ENCODE measurements around the gene COX4I1. TPM values are rescaled to one million over a fixed set of nuclear protein-coding genes. Genes with fewer than 3 reads are reported as not detected.

Gene COX4I1
- total RNA-seq, 1 experiment from 2014 or later: 506 TPM

DNA sequence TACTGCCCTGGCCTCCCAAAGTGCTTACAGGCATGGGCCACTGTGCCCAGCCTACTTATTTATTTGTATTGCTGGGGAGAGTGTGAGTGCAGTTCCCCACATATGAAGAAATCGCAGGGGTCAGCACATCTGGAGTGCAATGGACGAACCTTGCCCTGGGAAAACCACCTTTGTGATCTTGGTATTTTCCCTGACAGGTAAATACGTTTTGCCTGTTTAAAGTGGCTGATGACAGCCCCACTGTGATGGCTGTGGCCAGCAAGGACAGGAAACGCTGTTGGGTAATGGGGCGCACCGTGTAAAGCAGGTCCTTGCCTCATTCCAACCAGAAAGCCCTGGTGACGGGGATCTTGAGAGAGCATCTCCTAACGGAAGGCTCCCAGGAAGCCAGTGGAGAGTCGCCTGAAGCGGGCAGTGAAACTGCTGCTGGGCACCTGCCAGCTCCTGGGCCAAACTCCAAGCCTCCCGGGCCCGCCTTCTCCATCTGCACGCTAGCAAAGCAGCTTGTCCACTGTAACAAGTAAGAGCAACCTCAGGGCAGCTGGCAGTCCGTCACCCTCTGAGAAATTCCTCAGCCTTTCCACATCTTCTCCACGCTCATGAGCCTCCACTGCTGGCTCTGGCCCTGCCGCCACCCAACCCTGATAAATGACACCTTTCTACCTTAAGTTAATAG lies 17.7 kb upstream of the COX4I1 start:
- Mint-ChIP-seq H3K27ac (peak overlapping the region; percentile 6 to 22 (median 14); a peak in 3 of 7 replicates), H3K27me3 (ENCODE audit: low read depth) (no peaks in the 10 kb centered on the region), H3K36me3 (ENCODE audit: insufficient read depth in 1 of 3, low read depth in 3 of 3) (peaks cover 19 to 68% (median 59%) of the 10 kb centered on the region in 3 experiments; a peak in 6 of 7 replicates), H3K4me3 (no peak overlapping the region), H3K9me3 (no peaks in the 10 kb centered on the region), H3K4me1 (no peaks in the 10 kb centered on the region)
- WGBS (ENCODE audit: extremely low coverage, insufficient read length, low lambda C conversion rate): no CpG with 5 or more reads among the region's 16 CpGs
- H3K9ac ChIP-seq (ENCODE audit: extremely low read depth, insufficient read length, low read length): no peak overlapping the region
- no peaks in the 10 kb centered on the region; the same call in 1 of the 2 replicates for H3K79me2 ChIP-seq (ENCODE audit: insufficient read depth, low read length)
- no peak overlapping the region for H2AFZ ChIP-seq (ENCODE audit: low read length)
- H4K20me1 ChIP-seq (ENCODE audit: control insufficient read depth, insufficient read depth, insufficient read length): no peaks in the 10 kb centered on the region
- DNase-seq: no peak
- H3K14ac ChIP-seq (ENCODE audit: insufficient read depth, low read length): no peak overlapping the region
- no peak overlapping the region for H2BK5ac ChIP-seq (ENCODE audit: insufficient read length, low read length)
- no peak overlapping the region for H4K91ac ChIP-seq (ENCODE audit: insufficient read length, low read depth, low read length)
- no peak overlapping the region for H3K4ac ChIP-seq (ENCODE audit: low read depth, low read length)
- no peak overlapping the region for H3K23ac ChIP-seq (ENCODE audit: insufficient read length, low read depth, low read length)
- H3K79me1 ChIP-seq (ENCODE audit: insufficient read depth, low read depth, low read length, poor library complexity, severe bottlenecking): no peaks in the 10 kb centered on the region
- H4K8ac ChIP-seq (replicated peaks; ENCODE audit: insufficient read length, low read depth, low read length): no peak overlapping the region
- no peak overlapping the region for H2BK15ac ChIP-seq (ENCODE audit: low read depth, low read length)
- TF ChIP-seq, protein P1, sequence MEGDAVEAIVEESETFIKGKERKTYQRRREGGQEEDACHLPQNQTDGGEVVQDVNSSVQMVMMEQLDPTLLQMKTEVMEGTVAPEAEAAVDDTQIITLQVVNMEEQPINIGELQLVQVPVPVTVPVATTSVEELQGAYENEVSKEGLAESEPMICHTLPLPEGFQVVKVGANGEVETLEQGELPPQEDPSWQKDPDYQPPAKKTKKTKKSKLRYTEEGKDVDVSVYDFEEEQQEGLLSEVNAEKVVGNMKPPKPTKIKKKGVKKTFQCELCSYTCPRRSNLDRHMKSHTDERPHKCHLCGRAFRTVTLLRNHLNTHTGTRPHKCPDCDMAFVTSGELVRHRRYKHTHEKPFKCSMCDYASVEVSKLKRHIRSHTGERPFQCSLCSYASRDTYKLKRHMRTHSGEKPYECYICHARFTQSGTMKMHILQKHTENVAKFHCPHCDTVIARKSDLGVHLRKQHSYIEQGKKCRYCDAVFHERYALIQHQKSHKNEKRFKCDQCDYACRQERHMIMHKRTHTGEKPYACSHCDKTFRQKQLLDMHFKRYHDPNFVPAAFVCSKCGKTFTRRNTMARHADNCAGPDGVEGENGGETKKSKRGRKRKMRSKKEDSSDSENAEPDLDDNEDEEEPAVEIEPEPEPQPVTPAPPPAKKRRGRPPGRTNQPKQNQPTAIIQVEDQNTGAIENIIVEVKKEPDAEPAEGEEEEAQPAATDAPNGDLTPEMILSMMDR (conservative IDR thresholded peaks at IDR 0.05): no peak
- H3K23me2 ChIP-seq (ENCODE audit: insufficient read length, low read depth, low read length, poor library complexity, severe bottlenecking): no peaks in the 10 kb centered on the region
- no peaks in the 10 kb centered on the region for H3K9me3 ChIP-seq (ENCODE audit: control insufficient read depth, low read depth, low read length)
- no peak overlapping the region for H4K5ac ChIP-seq (ENCODE audit: insufficient read length, low read depth, low read length)
- H3T11ph ChIP-seq (ENCODE audit: low read length): no peak overlapping the region
- H3K18ac ChIP-seq (ENCODE audit: insufficient read length, low read depth, low read length): no peak overlapping the region
- H3K4me1 ChIP-seq (ENCODE audit: insufficient read depth, low read length): no peaks in the 10 kb centered on the region
- H2AK5ac ChIP-seq (ENCODE audit: insufficient read length, low read length): no peak overlapping the region
- no peak overlapping the region for H3K27ac ChIP-seq (ENCODE audit: insufficient read length, low read depth, low read length)
- no peak overlapping the region for H2BK120ac ChIP-seq (ENCODE audit: low read depth, low read length, poor library complexity, severe bottlenecking)
- no peak overlapping the region for H2BK20ac ChIP-seq (ENCODE audit: low read depth, low read length, poor library complexity, severe bottlenecking)
- H3K27me3 ChIP-seq (ENCODE audit: insufficient read depth, low read length): no peaks in the 10 kb centered on the region
- no peak overlapping the region for H3K4me2 ChIP-seq (ENCODE audit: insufficient read depth, insufficient read length, low read length)
- H2BK12ac ChIP-seq (ENCODE audit: insufficient read length, low read depth, low read length): no peak overlapping the region
- no peak overlapping the region for H3K56ac ChIP-seq (ENCODE audit: insufficient read length, low read depth, low read length)

Measured in H9 (cell line).